Measurements from ENCODE around the gene BTBD10. TPM values are rescaled to one million over a fixed set of nuclear protein-coding genes. Genes with fewer than 3 reads are reported as not detected.

BTBD10 gene
- total RNA-seq, 1 donor from 2014 or later = 24.7 TPM

- TF ChIP-seq CTCF (conservative IDR thresholded peaks at IDR 0.05) = peak; percentile 15
- peaks cover 4% of the 10 kb centered on the region for H3K27me3 Mint-ChIP-seq
- H3K4me3 Mint-ChIP-seq = peak overlapping the region; percentile 72
- H3K4me1 Mint-ChIP-seq (ENCODE audit: unreplicated experiment) = no peaks in the 10 kb centered on the region
- H3K9me3 Mint-ChIP-seq = peaks cover 4% of the 10 kb centered on the region
- DNase-seq (ENCODE audit: extremely low spot score, unreplicated experiment) = no peak
- no peak overlapping the region for H3K27ac Mint-ChIP-seq
- H3K36me3 Mint-ChIP-seq = no peaks in the 10 kb centered on the region
Measured at GRCh38 chr11:13487661-13488030, 24.6 kb upstream of the BTBD10 start.

- Mint-ChIP-seq H3K27me3 (peaks cover 6% of the 10 kb centered on the region), H3K9me3 (peaks cover 4% of the 10 kb centered on the region), H3K4me3 (peak overlapping the region; percentile 72), H3K4me1 (ENCODE audit: unreplicated experiment) (no peaks in the 10 kb centered on the region), H3K27ac (no peak overlapping the region), H3K36me3 (no peaks in the 10 kb centered on the region)
- DNase-seq (ENCODE audit: extremely low spot score, unreplicated experiment) = no peak
- peak; percentile 42 for TF ChIP-seq CTCF (conservative IDR thresholded peaks at IDR 0.05)
Measured at GRCh38 chr11:13486926-13487660, 24.1 kb upstream of the BTBD10 start.

- peaks cover 14% of the 10 kb centered on the region for H3K27me3 Mint-ChIP-seq
- peaks cover 7% of the 10 kb centered on the region for H3K9me3 Mint-ChIP-seq
- no peaks in the 10 kb centered on the region for H3K4me1 Mint-ChIP-seq (ENCODE audit: unreplicated experiment)
- no peak overlapping the region for H3K27ac Mint-ChIP-seq
- H3K4me3 Mint-ChIP-seq = no peak overlapping the region
- TF ChIP-seq CTCF (conservative IDR thresholded peaks at IDR 0.05) = no peak
- H3K36me3 Mint-ChIP-seq = no peaks in the 10 kb centered on the region
- no peak for DNase-seq (ENCODE audit: extremely low spot score, unreplicated experiment)
Measured at GRCh38 chr11:13480198-13480597, 17.2 kb upstream of the BTBD10 start.

GRCh38 chr11:13479688-13480087, 16.7 kb upstream of the BTBD10 start:
- H3K36me3 Mint-ChIP-seq = no peaks in the 10 kb centered on the region
- no peaks in the 10 kb centered on the region for H3K4me1 Mint-ChIP-seq (ENCODE audit: unreplicated experiment)
- H3K27ac Mint-ChIP-seq = no peak overlapping the region
- H3K27me3 Mint-ChIP-seq = peaks cover 14% of the 10 kb centered on the region
- DNase-seq (ENCODE audit: extremely low spot score, unreplicated experiment) = no peak
- H3K9me3 Mint-ChIP-seq = peaks cover 7% of the 10 kb centered on the region
- H3K4me3 Mint-ChIP-seq = no peak overlapping the region
- TF ChIP-seq CTCF (conservative IDR thresholded peaks at IDR 0.05) = no peak

GRCh38 chr11:13475091-13475490, 12.1 kb upstream of the BTBD10 start:
- Mint-ChIP-seq H3K27me3 (peaks cover 16% of the 10 kb centered on the region), H3K27ac (no peak overlapping the region), H3K4me3 (no peak overlapping the region), H3K9me3 (peaks cover 7% of the 10 kb centered on the region), H3K4me1 (ENCODE audit: unreplicated experiment) (no peaks in the 10 kb centered on the region), H3K36me3 (no peaks in the 10 kb centered on the region)
- TF ChIP-seq CTCF (conservative IDR thresholded peaks at IDR 0.05) = no peak
- DNase-seq (ENCODE audit: extremely low spot score, unreplicated experiment) = no peak
